HG02970 (cell line): ENCODE results near the gene RPL7A.
"Not testable (repeated sequence)": the region's sequence is repeated elsewhere in the genome, so short reads cannot be mapped to it uniquely, and the experiment has no call there.

Source experiments
- ATAC-seq: cut with Tn5 transposase; IDR thresholded peaks from one replicate; pipeline ENCODE4 v1.9.1; 2021; ENCODE audit warnings: mild to moderate bottlenecking, moderate library complexity, moderate number of reproducible peaks; ENCODE audit not compliant: unreplicated experiment, low FRiP score

Gene RPL7A

DNA sequence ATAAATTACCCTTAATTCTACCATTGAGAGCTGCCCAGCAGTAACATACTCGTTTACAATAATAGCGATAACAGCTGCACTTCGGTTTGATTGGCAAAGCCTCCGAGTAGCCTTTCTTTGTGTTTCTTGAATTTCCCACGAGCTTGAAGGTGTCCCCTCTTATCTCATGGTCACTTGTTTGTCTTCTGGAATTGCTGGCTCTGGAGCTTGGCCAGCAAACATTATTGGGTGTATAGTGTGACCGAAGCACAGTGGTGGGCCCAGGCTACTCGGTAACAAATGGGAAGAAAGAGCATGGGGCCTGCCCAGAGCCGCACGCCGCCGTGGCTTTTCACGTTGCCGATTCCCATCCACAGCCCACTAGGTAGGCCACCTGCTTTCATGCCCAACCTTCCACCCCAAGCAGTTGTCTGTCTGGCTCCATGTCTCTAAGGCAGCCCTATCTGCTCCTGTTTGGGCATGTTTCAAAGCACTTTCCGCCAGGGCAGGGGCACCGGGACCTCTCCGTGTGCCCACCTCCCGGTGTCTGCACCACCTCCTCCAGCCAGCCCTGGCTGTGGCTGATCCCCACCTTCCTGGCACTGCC, 36.8 kb downstream of the RPL7A start:
- no peak for ATAC-seq

DNA sequence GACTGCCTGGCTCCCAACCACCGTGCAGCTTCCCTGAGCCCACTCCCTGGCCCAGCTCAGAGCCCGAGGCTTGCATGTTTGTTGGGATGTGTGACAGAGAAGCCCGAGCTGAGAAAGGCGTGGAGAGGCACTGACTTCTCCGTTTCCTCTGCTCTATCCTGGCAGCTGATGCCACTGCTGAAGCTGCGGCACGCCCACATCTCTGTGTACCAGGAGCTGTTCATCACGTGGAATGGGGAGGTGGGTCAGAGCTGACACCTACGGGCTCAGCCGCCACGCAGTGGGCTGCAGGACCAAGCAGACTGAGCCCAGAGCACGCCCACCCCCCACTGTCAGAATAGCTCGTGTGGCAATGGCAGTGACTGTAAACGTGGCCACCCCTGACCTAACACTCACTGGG, 37.4 kb downstream of the RPL7A start:
- ATAC-seq, result no peak

DNA sequence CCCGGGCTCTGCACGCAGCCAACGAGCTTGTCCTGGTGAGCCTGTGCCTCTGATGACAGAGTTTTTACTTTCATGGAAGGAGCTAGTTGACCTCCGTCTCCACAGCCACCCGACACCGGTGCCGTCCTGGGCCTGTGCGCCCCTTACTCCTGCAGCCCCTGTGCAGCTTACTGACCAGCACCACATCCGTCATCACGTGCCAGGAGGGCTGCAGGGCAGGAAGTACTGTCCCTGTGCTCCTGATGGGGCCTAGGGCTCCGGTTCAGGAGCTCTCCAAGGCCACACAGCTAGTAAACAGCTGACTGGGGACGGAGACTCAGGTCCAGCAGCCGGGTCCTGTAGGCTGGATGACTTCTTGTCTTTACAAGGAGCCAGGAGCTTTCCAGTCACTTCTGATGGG, 38.3 kb downstream of the RPL7A start:
- ATAC-seq, result no peak

DNA sequence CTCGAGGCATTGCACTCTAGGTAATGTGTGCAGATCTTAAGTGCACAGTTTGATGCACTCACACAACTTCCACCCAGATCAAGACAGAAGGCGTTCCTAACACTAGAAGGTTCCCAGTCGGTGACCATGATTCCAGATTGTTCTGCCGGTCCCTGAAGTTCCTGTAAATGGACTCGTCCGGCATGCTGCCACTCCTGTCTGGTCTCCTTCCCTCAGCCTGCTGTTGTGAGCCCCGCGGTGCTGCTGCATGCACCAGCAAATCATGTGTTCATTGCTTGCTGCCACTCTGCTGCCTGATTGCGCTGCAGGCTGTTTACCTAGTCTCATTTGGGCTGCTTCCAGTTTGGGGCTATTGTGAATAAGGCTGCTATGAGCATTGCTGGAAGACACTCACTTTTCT, 39.7 kb downstream of the RPL7A start:
- ATAC-seq, result no peak

DNA sequence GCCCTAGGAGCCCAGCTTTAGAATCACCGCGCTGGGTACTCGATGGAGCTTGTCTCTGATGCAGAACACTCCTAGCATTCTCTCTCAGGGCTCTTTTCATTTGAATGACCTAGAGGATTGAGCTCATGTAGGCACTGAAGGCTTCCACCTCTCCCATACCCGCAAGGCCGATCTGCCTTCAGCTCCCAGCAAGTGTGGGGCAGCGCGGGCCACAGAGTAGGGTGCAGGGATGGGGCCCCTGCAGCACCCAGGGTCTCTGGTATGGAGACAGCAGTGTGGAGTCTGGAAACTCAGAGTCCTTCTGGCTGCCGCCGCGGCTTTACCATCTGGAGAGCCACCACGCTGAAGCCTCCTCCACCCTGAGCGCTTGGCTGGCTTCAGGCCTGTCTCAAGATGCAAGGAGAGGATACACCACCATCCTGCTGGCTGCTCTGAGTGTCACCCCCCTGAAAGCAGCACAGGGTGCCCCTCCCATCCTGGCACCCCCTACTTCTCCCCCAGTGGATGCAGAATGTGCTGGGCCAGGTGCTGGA, 41.1 kb downstream of the RPL7A start:
- no peak for ATAC-seq

DNA sequence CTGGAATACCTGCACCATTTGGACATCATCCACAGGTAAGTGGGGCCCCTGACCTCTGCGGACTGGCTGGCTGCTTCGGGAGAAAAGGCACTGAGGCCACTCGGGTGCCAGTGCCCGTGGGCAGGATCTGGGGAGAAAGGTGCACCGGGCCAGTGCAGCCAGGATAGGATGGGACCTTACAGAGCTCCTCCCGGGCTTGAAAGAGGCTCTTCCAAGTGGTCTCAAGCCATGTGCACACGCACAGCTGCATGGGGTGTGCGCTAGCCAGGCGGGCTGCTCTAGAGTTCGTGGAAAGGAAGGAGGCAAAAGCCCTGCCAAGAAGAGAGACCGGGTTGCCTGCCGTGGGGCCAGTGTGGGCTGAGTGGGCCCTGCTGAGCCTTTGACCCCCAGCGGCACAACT, 41.5 kb downstream of the RPL7A start:
- ATAC-seq, result no peak

DNA sequence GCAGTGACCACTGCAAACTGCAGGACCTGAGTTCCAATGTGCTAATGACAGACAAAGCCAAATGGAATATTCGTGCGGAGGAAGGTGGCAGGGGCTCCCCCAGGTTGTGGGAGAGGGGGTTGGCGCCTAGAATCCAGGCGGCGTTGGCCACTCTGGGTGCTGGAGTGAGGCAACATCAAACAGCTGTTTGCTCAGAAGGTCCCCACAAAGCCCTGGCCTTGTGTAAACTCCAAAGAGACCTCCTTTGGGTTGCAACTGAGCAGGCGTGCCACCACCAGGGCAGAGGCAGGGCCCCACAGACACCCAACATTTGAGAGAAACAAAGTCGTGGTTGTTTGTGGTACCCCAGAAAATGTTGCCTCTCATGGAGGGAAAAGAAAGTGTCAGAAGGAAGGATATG, 42.7 kb downstream of the RPL7A start:
- ATAC-seq, result no peak

DNA sequence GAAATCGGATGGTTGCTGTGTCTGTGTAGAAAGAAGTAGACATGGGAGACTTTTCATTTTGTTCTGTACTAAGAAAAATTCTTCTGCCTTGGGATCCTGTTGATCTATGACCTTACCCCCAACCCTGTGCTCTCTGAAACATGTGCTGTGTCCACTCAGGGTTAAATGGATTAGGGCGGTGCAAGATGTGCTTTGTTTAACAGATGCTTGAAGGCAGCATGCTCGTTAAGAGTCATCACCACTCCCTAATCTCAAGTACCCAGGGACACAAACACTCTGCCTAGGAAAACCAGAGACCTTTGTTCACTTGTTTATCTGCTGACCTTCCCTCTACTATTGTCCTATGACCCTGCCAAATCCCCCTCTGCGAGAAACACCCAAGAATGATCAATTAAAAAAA, 43.4 kb downstream of the RPL7A start:
- ATAC-seq, result not testable (repeated sequence)

DNA sequence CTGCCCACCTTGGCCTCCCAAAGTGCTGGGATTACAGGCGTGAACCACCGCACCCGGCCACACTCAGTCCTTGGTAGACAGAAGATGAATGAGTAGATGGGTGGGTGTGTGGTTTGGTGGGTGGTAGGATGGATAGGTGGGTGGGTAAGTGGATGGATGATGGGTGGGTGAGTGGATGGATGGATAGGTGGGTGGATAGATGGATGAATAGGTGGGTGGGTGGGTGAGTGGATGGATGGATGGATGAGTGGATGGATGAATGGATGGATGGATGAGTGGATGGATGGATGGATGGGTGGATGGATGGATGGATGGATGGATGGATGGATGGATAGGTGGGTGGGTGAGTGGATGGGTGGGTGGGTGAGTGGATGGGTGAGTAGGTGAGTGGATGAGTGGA, 44.3 kb downstream of the RPL7A start:
- ATAC-seq, result not testable (repeated sequence)

DNA sequence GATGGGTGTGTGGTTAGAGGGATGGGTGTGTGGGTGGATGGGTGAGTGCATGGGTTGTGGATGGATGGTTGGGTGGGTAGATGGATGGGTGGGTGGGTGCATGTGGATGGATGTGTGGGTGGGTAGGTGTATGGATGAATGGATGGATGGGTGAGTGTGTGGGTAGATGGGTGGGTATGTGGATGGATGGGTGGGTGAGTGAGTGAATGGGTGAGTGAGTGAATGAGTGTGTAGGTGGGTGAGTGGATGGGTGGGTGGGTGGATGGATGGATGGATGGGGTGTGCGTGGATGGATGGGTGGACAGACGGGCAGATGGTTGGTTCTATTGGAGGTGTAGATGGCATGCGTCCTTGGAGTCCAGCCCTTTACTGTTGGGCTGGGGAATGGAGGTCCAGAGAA, 45.4 kb downstream of the RPL7A start:
- no peak for ATAC-seq

DNA sequence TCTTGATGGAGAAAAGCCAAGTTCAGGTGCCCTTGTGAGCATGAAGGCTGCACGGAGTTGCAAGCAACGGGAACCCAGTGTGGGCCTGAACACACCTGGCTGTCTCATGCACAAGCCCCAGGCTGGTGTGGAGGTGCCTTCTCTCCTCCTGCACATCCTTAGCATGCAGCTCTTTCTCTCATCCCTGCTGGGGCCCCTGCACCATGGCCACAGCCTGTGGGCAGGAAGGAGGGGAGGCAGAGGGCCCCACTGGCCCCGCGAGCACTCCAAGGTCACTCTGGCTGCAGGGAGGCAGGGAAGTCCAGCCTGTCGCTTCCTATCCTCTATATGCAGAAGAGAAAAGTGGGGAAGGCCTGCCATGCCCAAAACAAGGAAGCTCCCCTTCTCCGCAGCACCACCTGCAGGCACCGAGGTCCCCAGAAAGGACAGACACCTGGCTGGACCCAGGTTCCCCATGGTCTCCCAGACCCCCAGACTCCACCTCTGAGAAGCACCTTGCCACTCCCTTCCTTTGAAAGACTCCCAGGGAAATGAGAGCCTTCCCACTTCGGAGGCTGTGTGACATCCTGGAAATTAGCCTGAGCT, 46.8 kb downstream of the RPL7A start:
- no peak for ATAC-seq

DNA sequence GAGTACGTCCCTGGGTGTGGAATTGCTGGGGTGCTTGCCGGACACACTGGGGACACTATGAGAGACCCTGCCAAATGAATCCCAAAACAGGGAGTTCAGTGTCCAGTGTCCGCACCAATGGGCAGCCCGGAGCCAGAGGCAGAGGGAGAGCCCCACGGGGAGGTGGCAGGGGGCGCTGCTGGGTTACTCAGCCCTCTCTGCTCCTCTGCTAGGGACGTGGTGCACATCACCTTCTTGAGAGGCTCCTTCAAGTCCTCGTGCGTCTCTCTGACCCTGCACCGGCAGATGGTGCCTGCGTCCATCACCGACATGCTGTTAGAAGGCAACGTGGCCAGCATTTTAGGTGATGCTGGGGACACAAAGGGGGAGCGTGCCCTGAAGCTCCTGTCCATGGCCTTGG, 48.9 kb downstream of the RPL7A start:
- ATAC-seq, result no peak

DNA sequence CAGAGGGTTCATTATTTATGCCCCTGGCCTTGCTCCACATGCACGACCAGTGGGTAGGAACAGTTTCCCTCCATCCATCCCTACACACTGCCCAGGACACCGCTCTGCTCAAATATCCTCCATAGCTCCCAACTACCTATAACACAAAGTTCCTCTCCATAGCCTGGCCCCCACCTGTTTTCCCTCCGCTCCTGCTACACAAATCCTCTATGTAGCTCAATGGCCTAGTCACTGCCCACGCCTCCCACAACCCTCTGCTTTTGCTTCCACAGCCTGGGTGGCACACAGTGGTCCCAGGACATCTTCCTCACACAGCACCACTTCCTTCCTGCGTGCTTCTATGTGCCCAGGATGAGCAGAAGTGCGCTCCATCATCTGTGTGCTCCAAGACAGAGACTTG, 49.4 kb downstream of the RPL7A start:
- ATAC-seq, result no peak

DNA sequence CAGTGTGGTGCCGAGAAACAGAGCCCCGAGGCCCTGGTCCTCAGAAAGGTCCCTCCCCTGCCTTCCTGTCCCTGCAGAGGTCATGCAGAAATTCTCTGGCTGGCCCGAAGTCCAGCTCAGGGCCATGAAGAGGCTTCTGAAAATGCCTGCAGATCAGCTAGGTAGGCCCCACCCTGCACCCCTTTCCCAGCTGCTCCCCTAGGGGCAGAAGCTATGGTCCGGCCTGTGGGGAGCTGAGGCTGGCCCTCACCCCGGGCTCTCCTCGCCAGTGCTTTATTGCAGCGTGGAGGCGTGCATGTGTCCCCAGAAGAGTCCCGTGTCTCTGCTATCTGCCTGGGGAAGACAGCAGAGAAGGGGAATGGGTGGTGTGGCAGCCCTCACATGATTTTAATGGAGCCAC, 49.9 kb downstream of the RPL7A start:
- ATAC-seq, result no peak

DNA sequence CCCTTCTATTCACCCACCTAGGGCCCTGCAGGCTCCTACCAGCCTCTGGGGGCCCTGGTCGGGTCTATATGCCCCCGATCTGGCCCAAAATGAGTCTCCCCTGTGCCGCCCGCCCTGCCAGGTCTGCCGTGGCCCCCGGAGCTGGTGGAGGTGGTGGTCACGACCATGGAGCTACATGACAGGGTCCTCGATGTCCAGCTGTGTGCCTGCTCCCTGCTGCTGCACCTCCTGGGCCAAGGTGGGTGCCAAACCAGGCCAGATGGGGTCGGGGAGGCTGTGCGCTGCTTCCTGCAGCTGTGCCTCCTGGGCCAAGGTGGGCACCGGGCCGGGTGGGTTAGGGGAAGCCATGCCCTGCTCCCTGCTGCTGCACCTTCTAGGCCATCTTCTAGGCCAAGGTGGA, 52.3 kb downstream of the RPL7A start:
- no peak for ATAC-seq
